GM21381 (cell line): Measurements from ENCODE around the gene DEDD2.

Source experiments
- ATAC-seq: cut with Tn5 transposase; IDR thresholded peaks from one replicate; pipeline ENCODE4 v1.9.1; 2021; ENCODE audit warnings: mild to moderate bottlenecking, moderate library complexity; ENCODE audit not compliant: unreplicated experiment

The DEDD2 gene

GRCh38 chr19:42249149-42249750 lies 31.8 kb upstream of the DEDD2 start:
- no peak for ATAC-seq

- no peak for ATAC-seq
Measured at GRCh38 chr19:42248270-42249148, 31.0 kb upstream of the DEDD2 start.

GRCh38 chr19:42247640-42248199 lies 30.2 kb upstream of the DEDD2 start:
- ATAC-seq: no peak

GRCh38 chr19:42246922-42247639 lies 29.6 kb upstream of the DEDD2 start:
- ATAC-seq: no peak

GRCh38 chr19:42246143-42246921 lies 28.9 kb upstream of the DEDD2 start:
- ATAC-seq: no peak

- no peak for ATAC-seq
Measured at GRCh38 chr19:42245231-42245630, 27.8 kb upstream of the DEDD2 start.

- ATAC-seq: peak; percentile 39
Measured at GRCh38 chr19:42244347-42245220, 27.1 kb upstream of the DEDD2 start.

DNA sequence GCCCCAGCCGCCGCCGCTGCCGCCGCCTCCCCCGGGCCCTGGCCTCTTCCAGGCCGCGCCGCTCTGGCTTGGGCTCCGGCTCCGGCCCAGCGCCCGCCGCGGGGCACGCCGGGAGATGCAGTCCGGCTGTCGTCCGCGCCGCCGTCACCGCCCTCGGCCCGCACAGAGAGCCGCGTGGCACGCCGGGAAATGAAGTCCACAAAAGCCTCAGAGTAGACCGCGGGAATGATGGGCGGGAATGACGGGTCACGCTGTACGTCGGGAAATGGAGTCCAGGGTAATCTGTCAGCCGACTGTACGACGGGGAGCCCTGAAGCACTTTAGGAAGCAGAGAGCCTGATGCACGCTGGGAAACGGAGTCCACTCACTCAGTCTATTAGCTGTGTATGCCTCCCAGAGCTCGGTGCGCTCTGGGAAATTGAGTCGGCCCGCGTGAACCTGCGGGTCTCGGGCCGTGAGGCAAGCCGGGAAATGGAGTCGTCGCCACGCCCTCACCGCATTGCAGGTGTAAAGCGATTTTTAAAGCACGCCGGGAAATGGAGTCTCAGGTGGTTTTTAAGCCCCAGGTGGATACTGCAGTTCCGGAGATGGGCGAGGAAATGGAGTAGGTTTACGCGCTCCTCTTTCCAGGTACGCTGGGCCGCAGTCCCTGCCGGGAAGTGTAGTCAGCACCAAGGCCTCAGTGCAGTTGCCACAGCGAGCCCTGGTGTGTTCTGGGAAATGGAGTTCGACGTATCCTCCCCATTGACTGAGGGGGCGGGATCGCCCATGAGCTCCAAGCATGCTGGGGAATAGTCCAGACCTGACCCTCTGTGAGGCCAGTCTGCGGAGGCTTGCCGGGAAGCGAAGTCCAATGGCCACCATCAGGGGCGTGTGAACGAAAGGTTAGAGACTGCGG lies 25.3 kb upstream of the DEDD2 start, which contains the start of gene GSK3A:
GSK3A (minus strand) TSS at position 91 of the 898 bp plus-strand sequence. CDS start 137 bp downstream, outside the sequence.
- ATAC-seq: peak; percentile 58

GRCh38 chr19:42242069-42242511 lies 24.6 kb upstream of the DEDD2 start:
- peak; percentile 3 for ATAC-seq

DNA sequence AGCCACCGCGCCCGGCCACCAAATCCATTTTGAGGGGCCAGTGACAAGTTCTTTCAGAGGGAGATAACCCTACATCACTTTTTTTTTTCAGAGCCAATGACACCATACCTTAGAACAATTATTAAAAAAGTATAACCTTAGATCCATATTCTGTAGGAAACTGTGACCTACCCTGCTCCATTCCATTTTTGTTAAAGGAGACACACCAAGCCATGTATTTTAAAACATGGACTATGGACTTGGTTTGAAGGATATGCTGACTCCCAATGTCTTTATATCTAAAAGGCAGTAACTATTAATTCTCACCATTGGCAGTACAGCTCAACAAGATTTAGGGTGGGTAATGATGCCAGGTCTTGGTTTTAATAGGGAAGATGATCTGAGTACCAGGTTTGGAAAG lies 23.8 kb upstream of the DEDD2 start:
- ATAC-seq: no peak

DNA sequence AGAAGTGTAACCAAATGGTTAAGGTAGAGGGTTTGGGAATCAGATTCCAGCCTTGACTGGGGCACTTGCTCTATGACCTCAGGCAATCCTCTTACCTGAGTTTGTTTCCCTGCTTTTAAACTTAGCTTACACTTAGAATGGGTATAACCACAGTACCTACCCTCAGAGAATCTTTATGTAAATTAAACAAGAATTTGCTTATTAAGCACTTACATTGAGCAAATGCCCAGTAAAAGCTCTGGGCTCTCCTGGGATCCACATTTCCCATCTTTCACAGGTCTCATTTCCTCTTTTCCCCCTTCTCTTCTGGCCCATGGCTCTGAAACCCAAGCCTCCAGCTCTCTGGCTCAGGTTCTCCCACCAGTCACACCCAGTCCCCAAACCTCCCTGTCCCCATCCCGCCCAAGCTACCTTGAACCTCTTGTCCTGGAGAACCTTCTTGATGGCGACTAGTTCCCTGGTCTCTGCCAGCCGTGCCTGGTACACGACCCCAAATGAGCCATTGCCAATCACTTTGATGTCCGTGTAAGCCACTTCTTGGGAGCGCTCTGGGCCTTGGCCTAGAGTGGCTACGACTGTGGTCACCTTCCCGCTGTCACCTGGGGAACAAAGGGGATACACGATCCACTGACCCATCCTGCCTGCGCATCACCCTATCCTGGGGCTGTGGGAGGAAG lies 22.2 kb upstream of the DEDD2 start:
- no peak for ATAC-seq

- no peak for ATAC-seq
Measured at GRCh38 chr19:42235181-42235580, 17.7 kb upstream of the DEDD2 start.

DNA sequence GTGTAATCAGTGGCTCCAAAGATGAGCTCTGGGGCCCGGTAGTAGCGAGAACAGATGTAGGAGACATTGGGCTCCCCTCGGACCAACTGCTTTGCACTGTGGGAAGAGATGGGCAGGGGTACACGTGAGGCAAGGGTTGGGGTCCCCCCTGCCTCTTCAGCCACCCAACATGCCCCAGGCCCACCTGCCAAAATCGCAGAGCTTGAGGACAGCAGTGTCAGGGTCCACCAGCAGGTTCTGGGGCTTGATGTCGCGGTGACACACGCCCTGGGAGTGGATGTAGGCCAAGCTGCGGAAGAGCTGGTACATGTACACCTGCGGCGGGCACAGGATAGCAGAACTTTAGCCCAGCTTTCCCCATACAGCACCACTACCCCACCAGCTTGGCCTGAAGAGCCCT lies 16.9 kb upstream of the DEDD2 start:
- ATAC-seq: no peak

DNA sequence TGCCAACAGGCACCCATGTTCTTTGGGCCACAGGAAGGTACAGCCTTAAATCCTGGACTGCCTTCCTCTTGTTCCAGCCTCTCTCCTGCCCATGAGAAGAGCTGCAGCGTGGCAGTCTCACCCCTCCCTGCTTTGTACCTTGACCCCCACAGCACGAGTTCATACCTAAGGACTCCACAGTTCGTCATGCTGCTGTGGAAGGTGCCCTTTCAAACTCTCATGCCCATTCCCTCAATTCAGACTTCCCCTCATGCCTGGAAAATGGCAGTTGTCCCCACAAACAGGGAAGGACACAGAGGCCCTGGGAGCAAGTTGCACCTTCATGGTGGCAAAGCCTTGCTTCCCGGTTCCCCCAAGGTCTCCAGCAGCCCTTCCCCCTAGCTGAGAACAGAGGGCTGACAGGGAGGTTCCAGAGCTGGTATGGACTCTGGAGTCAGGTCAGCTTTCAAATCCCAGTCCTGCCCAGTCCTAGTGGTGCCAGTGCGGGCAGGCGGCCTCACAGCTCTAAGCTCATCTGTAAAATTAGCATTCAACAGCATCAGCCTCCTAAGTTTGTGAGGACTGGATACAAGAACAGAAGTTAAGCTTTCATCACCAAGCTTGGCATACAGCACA lies 16.3 kb upstream of the DEDD2 start:
- ATAC-seq: no peak

GRCh38 chr19:42233106-42233505 lies 15.6 kb upstream of the DEDD2 start:
- no peak for ATAC-seq

DNA sequence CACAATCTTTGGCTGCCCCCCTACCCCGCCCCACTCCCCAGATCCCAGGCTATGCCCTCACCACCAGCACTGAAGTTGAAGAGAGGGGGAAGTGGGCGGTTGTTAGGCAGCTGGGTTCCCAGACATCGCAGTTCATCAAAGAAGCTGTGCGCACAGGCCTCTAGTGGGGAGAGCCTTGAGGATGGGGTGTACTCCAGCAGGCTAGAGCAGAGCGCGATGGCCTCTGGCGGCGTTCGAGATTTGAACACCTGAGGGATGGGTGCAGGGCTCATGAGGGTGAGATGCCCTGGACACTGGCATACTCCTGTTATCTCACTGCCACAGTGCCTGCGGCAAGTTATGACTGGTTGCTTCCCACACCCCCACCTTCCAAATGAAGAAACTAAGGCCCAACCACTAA lies 15.0 kb upstream of the DEDD2 start:
- ATAC-seq: no peak

DNA sequence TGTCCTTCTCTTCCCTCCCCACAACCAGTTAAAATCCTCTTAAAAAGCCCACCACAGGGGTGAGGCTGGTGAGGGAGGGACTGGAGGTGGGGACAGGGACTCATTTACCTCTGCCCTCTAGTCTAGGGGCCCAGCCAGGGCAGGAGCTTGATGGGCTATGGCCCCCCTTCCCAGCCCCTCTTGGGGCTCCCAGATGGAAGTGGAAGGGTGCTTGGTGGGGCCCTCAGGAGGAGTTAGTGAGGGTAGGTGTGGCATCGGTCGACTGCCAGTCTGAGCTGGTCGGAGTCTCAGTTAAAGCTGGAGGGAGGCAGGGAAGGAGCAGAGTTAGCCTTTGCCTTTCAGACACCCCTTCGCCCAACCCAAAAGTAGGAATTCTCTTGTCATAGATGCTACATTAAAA lies 13.1 kb upstream of the DEDD2 start:
- ATAC-seq: no peak
